ENCODE measurements around the gene PRDM16.

PRDM16 gene

DNA sequence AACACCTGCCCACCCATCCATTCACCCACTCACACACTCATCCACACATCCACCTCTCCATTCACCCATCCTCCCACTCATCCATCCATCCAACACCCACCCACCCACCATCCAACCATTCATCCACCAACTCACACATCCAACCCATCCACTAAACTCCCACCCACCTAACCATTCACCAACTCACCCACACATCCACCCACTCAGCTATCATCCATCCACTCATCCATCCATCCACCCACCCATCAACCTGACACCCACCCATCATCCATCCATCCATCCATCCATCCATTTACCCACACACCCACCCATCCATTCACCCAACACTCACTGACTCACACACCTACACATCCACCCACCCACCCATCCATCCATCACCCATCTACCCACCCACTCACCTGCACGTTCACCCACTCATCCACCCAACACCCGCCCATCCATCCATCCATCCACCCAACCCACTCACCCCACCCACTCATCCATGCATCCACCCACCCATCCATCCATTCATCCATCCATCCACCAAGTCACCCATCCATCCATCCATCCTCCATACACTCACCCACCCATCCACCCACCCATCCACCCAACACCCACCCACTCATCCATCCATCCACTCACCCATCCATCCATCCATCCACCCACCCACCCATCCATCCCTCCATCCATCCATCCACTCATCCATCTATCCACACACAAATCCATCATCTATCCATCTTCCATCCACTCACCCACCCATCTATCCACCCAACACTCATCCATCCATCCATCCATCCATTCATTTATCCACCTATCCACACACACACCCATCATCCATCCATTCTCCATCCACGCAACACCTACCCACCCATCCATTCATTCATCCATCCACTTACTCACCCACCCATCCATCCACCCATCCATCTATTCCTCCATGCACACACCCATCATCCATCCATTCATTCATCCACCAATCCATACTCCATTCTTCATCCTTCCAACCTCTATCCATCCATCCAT, 17.4 kb upstream of the PRDM16 start:
- Histone ChIP-seq H3K4me1 (ENCODE audit: control insufficient read depth, insufficient read depth, low read length) (no peaks in the 10 kb centered on the region), H3K9ac (ENCODE audit: low read length) (no peak overlapping the region), H3K4me3 (ENCODE audit: low read length) (no peak overlapping the region), H3K36me3 (ENCODE audit: control insufficient read depth, insufficient read depth, low read length) (no peaks in the 10 kb centered on the region), H3K9me3 (ENCODE audit: control insufficient read depth, low read length) (no peaks in the 10 kb centered on the region), H3K27me3 (ENCODE audit: control insufficient read depth, insufficient read depth, low read length) (peaks cover 7% of the 10 kb centered on the region)

DNA sequence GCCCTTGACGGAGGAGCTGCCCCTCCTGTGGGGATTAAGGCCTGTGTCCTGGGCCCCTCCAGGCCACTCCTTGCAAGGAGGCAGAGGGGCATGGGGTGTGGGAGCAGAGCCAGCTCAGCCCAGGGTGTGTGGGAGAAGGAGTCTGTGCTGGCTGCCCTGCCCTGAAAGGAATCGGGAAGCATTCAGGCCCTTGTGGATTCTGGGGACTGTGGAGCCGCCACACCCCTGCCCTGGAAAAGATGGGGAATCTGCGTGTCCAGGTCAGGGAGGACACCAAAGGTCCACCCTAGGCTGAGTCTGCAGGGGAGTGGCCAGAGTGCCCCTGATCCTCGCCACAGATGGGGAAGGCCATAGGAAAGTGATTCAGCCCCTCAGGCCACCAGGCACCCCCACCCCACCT, 16.5 kb upstream of the PRDM16 start:
- peaks cover 7% of the 10 kb centered on the region for H3K27me3 ChIP-seq (ENCODE audit: control insufficient read depth, insufficient read depth, low read length)
- no peaks in the 10 kb centered on the region for H3K36me3 ChIP-seq (ENCODE audit: control insufficient read depth, insufficient read depth, low read length)
- H3K4me3 ChIP-seq (ENCODE audit: low read length) = no peak overlapping the region
- no peak overlapping the region for H3K9ac ChIP-seq (ENCODE audit: low read length)
- H3K9me3 ChIP-seq (ENCODE audit: control insufficient read depth, low read length) = no peaks in the 10 kb centered on the region
- no peaks in the 10 kb centered on the region for H3K4me1 ChIP-seq (ENCODE audit: control insufficient read depth, insufficient read depth, low read length)

DNA sequence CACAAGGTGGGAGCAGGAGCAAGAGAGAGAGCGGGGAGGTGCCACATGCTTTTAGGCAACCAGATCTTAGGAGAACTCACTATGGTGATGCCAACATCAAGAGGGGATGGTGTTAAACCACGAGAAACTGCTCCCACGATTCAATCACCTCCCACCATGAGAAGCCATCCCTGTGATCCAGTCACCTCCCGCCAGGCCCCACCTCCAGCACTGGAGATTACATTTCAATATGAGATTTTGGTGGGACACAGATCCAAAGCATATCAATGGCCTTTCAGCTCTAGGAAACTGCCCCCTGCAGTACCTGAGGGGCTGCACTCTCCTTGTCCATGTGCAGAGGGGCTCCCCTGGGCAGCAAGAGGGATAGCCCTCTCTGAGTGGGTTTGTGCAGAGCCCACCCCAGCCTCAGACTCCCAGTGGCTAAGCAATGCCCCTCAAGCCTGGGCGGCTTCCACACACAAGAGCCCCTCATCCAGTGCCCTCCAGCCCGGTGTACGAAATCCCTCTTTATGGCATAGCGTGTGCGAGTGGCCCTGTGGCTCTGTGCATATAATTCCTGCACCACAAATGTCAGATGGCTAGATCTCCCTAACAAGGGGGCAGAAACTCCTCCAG, 15.5 kb upstream of the PRDM16 start:
- Histone ChIP-seq H3K27me3 (ENCODE audit: control insufficient read depth, insufficient read depth, low read length) (peaks cover 7% of the 10 kb centered on the region), H3K4me3 (ENCODE audit: low read length) (no peak overlapping the region), H3K36me3 (ENCODE audit: control insufficient read depth, insufficient read depth, low read length) (no peaks in the 10 kb centered on the region), H3K9ac (ENCODE audit: low read length) (no peak overlapping the region), H3K9me3 (ENCODE audit: control insufficient read depth, low read length) (no peaks in the 10 kb centered on the region), H3K4me1 (ENCODE audit: control insufficient read depth, insufficient read depth, low read length) (no peaks in the 10 kb centered on the region)

DNA sequence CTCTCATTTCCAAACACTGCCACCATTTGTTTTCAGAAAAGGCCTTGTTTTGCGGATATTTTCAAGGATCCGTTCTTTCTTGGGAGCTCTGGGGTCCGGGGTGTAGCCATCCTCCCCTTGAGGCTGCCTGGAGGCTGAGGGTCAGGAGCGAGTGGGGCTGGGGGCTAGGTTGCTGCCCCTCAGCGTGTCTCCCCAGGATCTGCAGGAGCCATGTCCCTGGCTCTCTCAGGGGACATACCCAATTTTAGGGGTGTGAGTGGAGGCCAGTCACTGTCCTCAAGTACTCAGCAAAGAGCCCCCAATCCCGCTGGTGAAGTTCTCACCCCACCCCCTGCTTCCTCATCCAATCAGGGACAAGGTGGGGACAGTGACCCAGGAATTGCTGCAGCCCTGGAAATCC, 15.0 kb upstream of the PRDM16 start:
- no peaks in the 10 kb centered on the region for H3K36me3 ChIP-seq (ENCODE audit: control insufficient read depth, insufficient read depth, low read length)
- H3K4me3 ChIP-seq (ENCODE audit: low read length) = no peak overlapping the region
- no peaks in the 10 kb centered on the region for H3K4me1 ChIP-seq (ENCODE audit: control insufficient read depth, insufficient read depth, low read length)
- no peak overlapping the region for H3K9ac ChIP-seq (ENCODE audit: low read length)
- no peaks in the 10 kb centered on the region for H3K9me3 ChIP-seq (ENCODE audit: control insufficient read depth, low read length)
- peaks cover 7% of the 10 kb centered on the region for H3K27me3 ChIP-seq (ENCODE audit: control insufficient read depth, insufficient read depth, low read length)

DNA sequence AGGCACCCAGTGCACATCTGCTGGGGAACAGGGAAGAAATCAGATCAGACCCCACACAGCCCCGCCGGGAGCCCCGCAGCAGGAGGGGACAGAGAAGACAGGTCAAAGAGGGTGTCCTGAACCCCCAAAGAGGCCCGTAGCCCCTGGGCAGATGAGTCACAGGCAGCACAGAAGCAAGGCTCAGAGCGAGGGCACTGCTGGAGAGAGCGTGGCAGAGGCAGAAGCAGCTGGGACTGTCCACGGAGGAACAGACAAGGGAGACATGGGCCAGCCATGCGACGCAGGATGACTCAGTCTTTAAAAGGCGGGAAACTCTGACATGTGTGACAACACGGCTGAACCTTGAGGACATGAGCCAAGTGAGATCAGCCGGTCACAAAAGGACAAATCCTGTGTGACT, 14.5 kb upstream of the PRDM16 start:
- no peaks in the 10 kb centered on the region for H3K9me3 ChIP-seq (ENCODE audit: control insufficient read depth, low read length)
- no peak overlapping the region for H3K4me3 ChIP-seq (ENCODE audit: low read length)
- no peaks in the 10 kb centered on the region for H3K4me1 ChIP-seq (ENCODE audit: control insufficient read depth, insufficient read depth, low read length)
- H3K27me3 ChIP-seq (ENCODE audit: control insufficient read depth, insufficient read depth, low read length) = peaks cover 7% of the 10 kb centered on the region
- no peak overlapping the region for H3K9ac ChIP-seq (ENCODE audit: low read length)
- no peaks in the 10 kb centered on the region for H3K36me3 ChIP-seq (ENCODE audit: control insufficient read depth, insufficient read depth, low read length)

DNA sequence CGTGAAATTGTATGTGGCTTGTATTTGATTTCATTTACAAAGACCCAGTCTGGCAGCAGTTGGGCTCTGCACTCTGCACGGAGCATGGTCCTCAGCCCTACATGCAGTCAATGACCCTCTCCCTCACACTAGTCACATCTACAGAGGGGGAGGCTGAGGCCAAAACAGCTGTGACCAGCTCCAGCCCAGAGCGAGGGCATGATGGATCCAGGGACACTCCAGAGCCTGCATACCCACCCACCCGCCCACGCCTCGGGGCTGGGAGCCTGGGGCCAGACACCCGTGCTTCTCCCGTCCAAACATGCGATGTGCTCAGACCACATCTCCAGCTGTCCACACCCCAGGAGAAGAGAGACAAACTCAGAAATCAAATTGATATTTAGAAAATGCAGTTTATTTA, 14.0 kb upstream of the PRDM16 start:
- no peaks in the 10 kb centered on the region for H3K36me3 ChIP-seq (ENCODE audit: control insufficient read depth, insufficient read depth, low read length)
- H3K9me3 ChIP-seq (ENCODE audit: control insufficient read depth, low read length) = no peaks in the 10 kb centered on the region
- no peaks in the 10 kb centered on the region for H3K4me1 ChIP-seq (ENCODE audit: control insufficient read depth, insufficient read depth, low read length)
- no peak overlapping the region for H3K4me3 ChIP-seq (ENCODE audit: low read length)
- peaks cover 7% of the 10 kb centered on the region for H3K27me3 ChIP-seq (ENCODE audit: control insufficient read depth, insufficient read depth, low read length)
- H3K9ac ChIP-seq (ENCODE audit: low read length) = no peak overlapping the region

DNA sequence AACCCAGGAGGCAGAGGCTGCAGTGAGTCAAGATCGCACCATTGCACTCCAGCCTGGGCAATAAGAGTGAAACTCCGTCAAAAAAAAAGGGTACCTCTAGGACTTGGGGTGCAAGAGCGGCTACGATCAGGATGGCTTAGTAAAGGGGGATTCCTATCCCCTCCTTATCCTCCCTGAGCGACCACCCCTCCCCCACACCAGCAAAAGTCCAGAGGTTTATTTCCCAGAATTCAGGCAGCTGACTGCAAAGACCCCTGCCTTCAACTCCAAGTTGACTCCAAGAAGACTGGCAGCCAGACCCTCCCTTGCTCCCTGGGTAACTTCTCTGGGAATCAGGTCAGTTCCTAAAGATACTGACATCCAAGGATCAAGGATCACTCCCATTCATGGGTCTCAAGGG, 12.4 kb upstream of the PRDM16 start:
- Histone ChIP-seq H3K27me3 (ENCODE audit: control insufficient read depth, insufficient read depth, low read length) (peaks cover 7% of the 10 kb centered on the region), H3K9ac (ENCODE audit: low read length) (no peak overlapping the region), H3K36me3 (ENCODE audit: control insufficient read depth, insufficient read depth, low read length) (no peaks in the 10 kb centered on the region), H3K4me3 (ENCODE audit: low read length) (no peak overlapping the region), H3K4me1 (ENCODE audit: control insufficient read depth, insufficient read depth, low read length) (no peaks in the 10 kb centered on the region), H3K9me3 (ENCODE audit: control insufficient read depth, low read length) (no peaks in the 10 kb centered on the region)

DNA sequence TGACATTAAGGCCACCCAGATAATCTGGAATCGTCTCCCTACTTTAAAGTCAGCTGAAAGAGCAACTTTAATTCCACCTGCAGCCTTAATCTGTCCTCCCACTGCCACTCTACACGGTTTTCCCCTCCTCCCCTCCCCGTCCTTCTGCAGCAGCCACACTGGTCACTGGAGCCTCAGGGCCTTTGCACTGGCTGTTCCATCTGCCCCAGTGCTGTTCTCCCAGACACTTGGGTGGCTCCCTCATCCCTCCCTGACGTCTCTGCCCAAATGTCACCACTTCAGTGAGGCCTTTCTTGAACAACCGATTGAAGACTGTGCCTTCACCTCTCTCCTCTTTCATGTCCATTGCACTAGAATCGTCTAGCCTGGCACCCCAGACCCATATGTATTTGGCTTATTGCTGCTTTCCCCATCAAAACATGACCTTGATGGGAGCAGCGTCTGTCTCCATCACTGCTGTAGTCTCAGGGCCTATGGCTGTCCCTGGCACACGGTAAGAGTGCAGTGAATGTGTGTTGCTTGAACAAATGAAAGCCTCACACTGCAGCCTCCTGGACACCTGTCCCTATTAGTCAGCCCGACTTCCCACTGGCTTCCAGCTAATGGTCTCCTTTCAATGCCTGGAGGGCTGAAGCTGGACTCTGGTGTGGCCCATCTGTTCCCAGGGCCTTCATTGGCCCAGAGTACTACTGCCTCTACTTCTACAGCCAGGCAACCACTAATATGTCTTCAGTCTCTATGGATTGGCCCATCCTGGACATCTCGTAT, 10.6 kb upstream of the PRDM16 start:
- H3K9me3 ChIP-seq (ENCODE audit: control insufficient read depth, low read length) = no peaks in the 10 kb centered on the region
- H3K36me3 ChIP-seq (ENCODE audit: control insufficient read depth, insufficient read depth, low read length) = no peaks in the 10 kb centered on the region
- no peak overlapping the region for H3K9ac ChIP-seq (ENCODE audit: low read length)
- peaks cover 9% of the 10 kb centered on the region for H3K27me3 ChIP-seq (ENCODE audit: control insufficient read depth, insufficient read depth, low read length)
- no peak overlapping the region for H3K4me3 ChIP-seq (ENCODE audit: low read length)
- no peaks in the 10 kb centered on the region for H3K4me1 ChIP-seq (ENCODE audit: control insufficient read depth, insufficient read depth, low read length)

DNA sequence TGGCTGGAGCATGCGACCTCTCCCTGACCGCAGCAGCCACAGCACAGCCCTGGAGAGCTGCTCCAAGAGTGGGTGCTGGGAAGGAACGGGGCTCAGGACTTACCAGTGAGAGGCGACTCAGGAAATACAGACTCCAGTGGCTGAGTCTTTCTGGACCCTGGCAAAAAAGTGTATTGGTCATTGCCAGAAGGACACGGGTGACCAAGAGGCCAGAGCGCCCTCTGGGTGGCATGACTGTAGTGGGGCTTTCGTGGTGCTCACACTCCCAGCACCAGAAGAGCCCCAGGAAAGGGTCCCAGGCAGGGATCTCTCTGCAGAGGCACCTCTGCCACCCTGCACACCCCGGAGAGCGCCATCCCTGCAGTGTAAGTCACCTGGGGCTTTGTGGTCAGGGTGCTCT, 8.9 kb upstream of the PRDM16 start:
- Histone ChIP-seq H3K27me3 (ENCODE audit: control insufficient read depth, insufficient read depth, low read length) (peaks cover 4% of the 10 kb centered on the region), H3K4me3 (ENCODE audit: low read length) (no peak overlapping the region), H3K9ac (ENCODE audit: low read length) (no peak overlapping the region), H3K9me3 (ENCODE audit: control insufficient read depth, low read length) (no peaks in the 10 kb centered on the region), H3K36me3 (ENCODE audit: control insufficient read depth, insufficient read depth, low read length) (no peaks in the 10 kb centered on the region), H3K4me1 (ENCODE audit: control insufficient read depth, insufficient read depth, low read length) (no peaks in the 10 kb centered on the region)

DNA sequence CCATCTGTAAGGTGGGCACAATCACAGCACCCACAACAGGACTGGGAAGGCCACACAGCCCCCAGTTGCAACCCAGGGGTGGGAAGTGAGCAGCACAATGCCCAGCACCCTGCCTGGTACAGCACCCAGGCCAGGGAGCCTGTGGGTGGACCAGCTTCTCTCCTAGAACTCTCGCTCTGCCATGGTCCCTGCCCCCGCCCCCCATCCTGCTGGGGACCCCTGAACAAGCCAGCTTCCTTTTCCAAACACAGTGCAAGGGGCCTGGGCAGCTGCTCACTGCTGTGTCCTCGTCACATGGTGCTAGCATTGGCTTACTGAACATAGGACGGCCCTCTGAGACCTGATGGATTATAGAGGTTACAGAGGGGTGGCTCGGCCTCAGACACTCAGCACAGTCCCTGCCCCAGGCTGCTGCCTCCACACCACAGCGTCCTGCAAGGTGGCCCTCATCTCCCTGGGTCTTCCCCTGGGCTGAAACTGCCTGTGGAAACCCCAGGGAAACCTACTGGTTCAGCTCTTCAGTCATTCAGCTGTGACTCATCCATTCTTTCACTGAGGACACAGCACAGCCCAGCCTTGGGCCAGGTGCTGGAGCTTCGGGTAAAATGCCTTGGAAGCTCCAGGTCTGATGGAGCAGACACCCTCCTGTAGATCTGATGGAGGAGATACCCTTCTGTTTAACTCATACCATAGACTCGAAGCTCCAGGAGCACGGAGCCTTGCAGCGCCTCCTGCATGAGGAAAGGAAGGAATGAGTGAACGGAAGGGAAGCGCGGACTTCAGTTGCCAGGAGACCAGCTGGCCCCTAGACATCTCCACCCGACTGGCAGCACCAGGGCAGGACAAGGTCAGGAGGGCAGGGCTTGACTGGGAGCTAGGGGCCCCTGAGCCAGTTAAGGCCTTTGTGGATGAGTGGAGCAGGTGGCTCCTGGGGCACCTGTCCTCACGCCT, 8.1 kb upstream of the PRDM16 start:
- Histone ChIP-seq H3K4me1 (ENCODE audit: control insufficient read depth, insufficient read depth, low read length) (peaks cover 6% of the 10 kb centered on the region), H3K9me3 (ENCODE audit: control insufficient read depth, low read length) (no peaks in the 10 kb centered on the region), H3K4me3 (ENCODE audit: low read length) (no peak overlapping the region), H3K9ac (ENCODE audit: low read length) (no peak overlapping the region), H3K27me3 (ENCODE audit: control insufficient read depth, insufficient read depth, low read length) (peaks cover 4% of the 10 kb centered on the region), H3K36me3 (ENCODE audit: control insufficient read depth, insufficient read depth, low read length) (no peaks in the 10 kb centered on the region)

DNA sequence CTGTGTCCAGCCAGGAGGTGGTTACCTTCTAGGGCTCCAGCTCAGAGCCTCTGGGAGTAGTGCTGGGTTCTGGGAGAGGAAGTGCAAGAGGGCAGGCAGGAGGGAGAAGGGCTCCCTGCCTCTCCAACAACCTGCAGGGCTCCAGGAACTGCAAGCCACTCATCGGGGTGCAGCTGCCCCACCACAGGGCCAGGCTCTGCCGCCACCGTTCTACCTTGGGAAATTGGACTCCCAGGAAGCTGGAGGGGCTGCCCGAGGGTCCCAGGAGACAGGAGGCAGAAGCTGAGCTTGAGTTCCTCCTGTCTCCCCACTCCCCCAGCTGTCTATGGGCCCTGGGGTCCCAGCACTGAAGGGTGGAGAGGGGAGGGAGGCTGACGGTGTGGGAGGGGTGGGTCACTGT, 7.4 kb upstream of the PRDM16 start:
- H3K9me3 ChIP-seq (ENCODE audit: control insufficient read depth, low read length) = no peaks in the 10 kb centered on the region
- no peak overlapping the region for H3K4me3 ChIP-seq (ENCODE audit: low read length)
- peaks cover 13% of the 10 kb centered on the region for H3K4me1 ChIP-seq (ENCODE audit: control insufficient read depth, insufficient read depth, low read length)
- no peak overlapping the region for H3K9ac ChIP-seq (ENCODE audit: low read length)
- H3K27me3 ChIP-seq (ENCODE audit: control insufficient read depth, insufficient read depth, low read length) = peaks cover 4% of the 10 kb centered on the region
- H3K36me3 ChIP-seq (ENCODE audit: control insufficient read depth, insufficient read depth, low read length) = no peaks in the 10 kb centered on the region
